GM19455 (cell line): ENCODE measurements around the gene GRAP.

Experiments
- ATAC-seq: cut with Tn5 transposase; IDR thresholded peaks from one replicate; pipeline ENCODE4 v1.9.1; 2021; ENCODE audit not compliant: unreplicated experiment

GRAP gene

DNA sequence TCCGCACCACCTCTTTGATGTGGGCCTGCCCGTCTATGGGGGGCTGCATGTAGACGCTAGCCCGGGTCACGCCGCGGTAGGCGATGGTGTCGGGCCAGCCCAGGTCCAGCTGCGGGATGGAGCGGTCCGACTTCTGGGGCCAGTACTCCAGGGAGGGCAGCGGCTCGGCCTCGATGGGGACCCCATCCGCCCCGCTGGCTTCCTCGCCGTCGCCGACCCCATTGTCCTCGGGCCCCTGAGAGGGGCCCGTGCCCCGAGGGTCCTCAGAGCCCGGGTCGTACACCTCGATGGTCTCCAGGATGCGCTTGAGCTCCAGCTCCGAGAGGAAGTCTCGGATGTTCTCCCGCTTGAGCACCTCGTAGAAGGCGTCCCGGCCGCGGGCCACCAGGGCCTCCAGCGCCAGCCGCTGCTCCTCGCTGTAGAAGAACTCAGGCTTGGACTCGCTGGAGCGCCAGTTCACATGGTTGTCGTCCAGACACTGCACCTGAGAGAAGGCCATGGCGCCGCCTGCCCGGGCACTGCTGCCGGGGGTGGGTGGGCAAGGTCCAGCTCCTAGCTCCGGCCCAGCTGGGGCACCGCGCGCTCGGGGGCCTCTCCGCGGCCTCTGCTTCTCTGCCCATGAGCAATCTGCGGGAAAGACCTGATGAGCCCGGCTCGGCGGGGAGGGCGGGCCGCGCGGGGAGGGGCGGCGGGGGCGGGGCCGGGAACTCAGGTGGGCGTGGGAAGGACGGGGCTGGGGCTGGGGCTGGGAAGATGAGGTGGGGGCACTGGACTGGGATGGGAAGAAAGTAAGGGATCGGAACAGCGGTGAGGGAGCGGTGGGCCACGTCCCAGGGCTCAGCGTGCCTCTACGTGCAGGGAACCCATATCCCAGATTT is 43.0 kb downstream of the GRAP start:
- no peak for ATAC-seq

DNA sequence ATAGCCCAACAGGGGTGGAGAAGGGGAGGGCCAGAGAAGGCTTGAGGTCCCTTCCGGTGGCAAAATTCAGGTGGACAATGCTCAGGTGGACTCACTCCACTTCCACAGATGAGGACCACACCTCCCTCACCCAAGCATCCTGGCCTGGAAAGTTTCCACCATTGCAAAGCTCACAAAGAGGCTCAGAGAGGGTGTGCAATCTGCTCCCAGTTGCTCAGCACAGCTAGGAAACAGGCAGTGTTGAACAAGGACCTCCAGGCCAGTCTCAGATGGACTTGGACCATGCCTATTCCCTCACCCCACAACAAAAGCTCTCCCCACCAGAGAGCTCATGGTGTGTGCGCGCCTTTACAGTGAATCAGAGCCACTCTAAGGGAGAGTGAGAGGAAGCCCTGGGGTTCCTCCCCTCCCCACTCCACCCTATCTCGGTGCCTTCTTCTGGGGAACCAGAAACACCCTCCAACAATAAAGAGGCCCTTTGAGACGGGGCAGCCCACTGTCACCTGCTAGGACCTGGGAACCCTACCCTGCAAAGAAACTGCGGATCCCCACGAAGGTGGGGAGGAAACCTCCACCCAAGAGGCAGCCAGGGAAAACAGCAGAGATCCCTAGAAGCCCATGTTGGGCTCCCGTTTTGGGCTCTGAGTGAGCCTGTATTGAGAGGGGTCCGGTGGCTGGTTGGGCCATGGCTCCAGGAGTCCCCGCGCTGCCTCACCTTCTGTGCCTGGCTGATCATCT is 43.8 kb downstream of the GRAP start:
- no peak for ATAC-seq

DNA sequence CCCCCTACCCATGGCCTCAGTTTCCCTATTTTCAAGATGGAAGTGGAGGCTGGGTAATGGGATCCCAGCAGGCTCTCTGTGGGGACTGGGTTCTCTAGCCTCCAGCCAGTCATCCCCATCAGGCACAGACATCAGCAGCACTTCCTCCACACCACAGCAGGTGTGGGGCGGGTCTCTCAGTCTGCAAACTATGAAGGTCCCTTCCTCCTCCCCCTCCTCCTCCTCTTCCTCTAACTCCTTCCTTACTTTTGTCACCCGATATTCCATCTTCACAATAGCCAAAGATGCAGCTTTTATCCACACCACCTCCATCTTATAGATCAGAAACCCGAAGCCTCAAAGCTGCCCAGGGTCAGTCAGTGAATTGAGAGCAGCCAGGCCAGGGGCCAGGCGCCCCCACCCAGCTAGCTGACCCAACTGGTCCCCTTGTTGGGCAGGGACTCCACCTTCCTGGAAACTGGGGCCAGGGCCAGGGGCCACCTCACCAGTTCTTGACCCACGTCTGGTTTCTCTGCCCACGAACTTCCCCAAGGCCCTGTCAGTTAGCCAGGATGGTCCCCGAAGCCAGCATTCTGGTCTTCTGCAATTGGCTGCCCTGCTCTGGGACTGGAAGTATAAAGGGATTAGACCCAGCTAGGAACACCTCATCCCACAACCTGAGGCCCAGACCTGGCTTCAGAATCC is 44.7 kb downstream of the GRAP start:
- no peak for ATAC-seq

DNA sequence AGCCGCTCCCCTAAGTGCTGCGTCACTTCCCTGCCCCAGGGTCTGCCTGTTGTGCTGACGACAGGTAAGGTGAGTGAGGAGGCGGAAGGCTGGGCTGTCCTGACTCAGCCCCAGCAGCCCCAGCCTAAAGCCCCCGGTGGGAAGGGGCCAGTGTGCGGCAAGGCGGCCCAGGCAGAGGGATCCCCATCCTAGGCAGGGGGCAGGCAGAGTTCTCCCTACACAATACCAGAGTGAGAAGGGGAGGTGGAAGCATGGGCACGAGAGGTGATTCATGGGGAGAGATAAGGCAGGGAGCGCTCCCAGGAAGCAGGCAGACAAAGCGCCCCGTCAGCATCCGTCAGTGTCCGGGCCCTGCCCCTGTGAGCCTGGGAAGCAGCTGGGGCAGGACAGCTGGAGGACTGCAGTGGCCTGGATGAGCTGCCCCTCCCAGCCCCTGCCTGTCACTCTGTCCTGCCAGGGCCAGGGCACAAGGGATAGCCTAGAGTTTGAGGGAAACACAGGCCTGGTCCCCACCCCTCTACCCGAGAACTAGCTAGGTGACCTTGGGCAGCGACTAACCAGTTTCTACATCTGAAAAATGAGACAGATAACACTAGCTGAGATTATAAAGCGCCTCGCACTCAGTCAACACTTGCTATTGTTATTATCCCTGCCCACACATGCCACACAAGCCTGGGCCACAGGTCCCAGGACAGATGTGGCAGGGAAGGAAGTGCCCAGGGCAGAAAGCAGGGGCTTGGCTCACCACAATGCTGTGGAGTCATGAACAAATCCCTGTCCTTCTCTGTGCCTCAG is 46.0 kb downstream of the GRAP start:
- no peak for ATAC-seq

DNA sequence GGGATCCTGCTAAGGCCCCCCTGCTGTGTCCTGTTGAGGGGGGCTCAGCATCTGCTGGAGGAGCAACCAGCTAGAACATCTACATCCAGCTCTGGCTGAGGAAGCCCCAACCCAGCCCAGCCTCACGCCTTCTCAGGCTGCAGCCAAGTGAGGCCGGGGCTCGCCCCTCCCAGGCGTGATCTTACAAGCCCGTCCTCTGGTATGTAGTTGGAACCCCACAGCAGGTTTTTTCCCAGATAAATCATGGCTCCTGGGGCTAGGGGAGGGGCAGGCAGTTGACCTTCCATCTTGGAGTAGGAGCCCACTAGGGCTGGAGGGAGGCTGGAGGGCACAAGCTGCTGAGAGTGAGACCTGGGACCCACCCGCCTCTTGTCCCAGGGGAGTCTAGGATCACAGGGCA is 46.8 kb downstream of the GRAP start:
- no peak for ATAC-seq

DNA sequence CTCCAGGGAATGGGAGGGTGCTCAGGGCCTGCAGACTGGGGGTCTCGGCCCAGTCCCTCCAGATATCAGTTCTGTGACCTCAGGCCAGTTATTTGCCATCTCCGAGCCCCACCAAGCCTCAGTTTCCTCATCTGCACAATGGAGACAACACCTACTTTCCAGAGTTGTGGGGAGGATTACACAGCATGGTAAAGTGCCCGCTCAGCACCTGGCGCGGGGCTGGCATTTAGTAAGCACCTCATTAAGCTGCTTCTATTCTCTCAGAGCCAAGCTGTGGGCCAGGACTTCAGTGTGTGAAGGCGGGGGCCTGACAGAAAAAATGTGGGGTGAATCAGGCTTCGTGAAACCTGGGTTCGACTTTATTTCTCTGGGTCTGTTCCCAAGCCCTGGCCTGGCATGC is 47.4 kb downstream of the GRAP start:
- ATAC-seq, result no peak

DNA sequence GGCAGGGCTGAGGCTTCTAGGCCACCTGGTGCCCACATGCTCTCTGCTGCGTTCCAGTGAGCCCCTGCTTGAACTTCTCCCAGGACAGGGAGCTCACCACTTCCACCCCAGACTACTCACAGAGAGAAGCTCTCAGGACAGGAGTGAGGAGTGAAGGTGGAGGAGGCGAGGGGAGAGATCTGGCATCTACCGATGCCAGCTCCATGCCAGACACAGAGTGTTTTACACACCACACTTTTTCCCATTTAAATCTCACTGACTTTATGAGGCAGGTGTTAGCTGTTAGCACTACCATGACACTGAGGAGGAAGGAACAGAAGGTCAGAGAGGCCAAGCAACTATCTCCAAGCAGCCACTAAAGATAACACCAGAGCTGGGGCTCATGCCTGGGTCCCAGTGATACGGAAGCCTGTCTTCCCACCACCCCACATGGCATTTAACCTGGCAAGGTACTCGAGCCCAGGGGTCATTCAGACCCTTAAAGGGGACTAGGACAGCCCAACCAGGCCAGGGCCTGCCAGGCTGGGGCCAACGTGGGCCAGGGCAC is 49.0 kb downstream of the GRAP start:
- no peak for ATAC-seq

DNA sequence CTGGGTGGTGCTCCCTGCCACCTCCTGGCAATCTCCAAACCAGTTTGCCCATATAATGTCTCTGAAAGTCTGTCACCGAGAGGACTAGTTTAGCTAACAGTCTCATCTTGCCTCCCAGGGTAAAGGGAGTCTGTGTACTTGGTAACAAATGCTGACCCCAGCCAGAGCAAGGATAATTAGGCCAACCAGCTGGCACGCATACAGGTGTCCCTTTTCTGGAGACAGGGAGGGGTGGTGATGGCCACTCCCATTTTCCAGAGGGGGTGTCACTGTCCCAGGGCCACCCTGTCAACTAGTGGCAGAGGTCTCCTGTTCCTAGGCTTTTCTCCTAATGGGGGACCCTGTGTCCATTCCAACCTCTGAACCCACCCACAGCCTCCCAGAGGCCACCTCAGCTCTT is 50.3 kb downstream of the GRAP start:
- ATAC-seq, result no peak

DNA sequence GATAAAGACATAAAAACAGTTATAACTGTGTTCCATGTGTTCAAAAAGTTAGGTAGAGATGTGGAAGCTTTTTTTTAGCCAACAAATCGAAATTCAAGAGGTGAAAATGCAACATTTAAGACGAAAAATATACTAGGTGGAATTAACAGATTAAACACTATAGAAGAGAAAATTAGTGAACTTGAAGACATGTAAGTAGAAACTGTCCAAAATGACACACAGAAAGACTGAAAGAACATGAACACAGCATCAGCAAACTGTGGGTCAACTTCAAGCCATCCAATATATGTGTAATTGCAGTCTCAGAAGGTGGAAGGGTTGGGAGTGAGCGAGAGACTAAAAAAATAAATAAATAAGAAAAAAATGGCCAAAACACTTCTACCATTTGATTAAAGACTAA is 51.5 kb downstream of the GRAP start:
- ATAC-seq, result no peak

DNA sequence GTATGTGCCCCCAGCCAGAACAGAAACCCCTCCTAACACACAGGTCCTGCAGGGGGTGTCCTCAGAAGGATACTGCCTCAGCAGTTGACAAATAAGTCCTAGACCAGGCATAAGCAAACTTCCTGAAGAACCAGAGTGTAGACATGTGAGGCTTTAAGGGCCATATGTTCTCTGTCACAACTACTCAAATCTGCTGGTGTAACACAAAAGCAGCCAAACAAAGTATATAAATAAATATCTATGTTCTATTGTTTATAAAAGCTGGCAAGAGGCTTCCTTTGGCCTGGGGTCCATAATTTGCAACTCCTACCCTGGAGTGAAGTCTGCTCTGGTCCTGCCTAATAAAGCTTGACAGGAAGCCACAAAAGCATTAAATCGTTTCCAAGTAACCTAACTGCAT is 52.1 kb downstream of the GRAP start:
- no peak for ATAC-seq

DNA sequence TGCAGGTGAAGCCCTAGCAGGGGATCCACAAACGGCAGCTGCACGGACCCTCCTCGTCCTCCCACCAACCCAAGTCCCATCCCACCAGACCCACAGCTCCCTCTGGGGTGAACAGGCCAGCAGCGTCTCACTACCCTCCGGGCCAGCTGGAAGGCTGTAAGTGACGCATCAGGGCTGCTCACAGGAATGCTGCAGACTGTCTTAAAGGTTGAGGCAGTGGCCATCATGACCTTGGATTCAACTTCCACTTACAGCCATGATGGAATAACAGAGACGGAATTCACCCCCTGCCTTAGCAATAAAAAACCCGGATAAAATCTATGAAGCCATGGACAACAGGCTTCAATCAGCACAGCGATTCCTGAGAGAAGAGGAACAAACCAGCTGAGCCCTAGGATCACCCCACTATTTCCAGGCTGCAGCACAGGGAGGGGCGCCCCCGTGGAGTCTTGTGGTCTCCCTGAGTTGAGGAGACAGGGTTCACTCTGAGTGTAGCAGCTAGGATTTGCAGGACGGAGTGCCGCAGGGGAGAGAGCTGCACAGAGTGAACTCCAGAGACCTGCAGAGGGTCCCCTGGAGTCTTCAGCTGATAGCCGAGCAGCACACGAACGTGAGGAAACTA is 52.7 kb downstream of the GRAP start:
- no peak for ATAC-seq

DNA sequence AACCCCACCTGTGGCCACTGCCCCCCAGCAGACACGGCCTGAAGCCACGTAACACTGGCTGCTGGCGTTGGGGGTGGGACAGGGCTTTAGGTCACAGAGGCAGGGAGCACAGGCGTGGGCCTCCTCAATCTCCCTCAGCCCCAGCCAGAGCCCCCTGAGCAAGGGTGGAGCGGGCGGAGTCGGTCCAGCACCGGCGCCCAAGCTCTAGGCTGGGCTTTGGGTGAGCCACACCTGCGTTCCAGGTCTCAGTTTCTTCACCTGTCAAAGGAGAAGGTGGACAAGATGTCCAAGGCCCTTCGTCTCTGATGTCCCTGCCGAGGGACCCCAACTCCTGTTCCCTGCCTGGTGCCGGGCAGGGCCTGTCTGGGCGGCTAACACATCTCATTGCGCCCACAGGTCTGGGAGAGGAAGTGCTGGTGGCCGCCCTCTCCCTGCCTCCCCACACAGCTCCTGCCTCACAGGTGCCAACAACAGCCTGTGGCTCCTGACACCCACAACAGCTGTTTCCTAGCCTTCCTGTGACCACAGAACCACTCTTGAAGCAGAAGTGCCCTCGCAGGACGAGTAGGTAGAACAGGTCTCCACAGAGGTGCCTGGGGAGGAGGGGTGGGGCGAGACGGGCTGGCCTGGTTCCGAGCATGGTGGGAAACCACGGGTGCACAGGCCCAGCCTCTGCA is 54.2 kb downstream of the GRAP start:
- no peak for ATAC-seq

DNA sequence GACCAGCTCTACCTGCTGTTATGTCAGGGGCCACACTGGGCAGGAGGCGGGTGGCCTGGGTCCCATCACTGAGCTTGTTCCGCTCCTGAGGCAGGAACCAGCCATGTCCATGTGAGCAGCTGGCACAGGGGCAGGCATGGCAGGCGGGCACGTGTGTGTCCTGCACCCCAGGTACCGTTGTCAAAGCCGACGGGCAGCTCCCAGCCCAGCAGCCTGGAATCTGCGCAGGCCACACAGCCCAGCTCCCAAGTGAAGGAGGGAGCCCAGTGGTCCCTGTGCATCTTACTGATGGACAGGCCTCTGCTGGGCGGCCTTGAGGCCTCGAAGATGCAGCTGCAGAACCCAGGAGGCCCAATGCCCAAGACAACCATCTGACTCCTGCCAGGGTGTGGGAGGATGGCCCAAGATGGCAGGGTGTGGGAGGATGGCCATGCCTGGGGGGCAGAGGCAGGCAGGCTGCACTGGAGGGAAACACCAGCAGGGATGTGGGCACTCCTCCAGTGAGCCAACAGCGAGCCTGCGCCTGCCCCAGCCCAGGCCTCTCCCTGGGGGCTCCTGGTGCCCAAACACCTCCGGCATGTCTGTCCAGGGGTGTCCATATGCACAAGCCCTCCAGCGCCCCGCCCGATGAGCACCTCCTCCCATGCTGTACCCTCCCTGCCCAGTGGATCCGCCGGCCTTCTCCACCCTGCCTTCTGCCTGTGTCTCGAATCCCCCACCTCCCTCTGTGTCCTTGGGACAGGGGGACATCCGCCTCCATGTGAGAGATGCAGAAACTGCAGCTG is 55.0 kb downstream of the GRAP start:
- no peak for ATAC-seq

DNA sequence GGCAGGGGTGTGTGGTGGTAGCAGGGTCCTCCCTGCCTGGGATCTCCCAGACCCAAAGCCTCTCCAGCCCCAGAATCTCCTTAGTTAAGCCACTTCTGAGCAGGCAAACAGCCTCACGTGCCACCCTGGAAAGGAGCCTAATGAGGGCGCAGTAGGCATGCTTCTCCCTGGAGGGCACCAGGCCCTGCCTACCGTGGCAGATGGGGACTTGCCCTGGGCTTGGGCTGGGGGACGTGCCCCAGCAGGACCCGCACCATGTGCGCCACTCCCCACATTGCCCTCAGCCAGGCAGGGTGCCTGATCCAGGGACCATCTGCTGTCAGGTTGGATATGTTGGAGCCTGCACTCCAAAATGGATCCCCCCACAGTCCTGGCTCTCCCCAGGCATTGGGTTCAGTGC is 56.4 kb downstream of the GRAP start:
- no peak for ATAC-seq

DNA sequence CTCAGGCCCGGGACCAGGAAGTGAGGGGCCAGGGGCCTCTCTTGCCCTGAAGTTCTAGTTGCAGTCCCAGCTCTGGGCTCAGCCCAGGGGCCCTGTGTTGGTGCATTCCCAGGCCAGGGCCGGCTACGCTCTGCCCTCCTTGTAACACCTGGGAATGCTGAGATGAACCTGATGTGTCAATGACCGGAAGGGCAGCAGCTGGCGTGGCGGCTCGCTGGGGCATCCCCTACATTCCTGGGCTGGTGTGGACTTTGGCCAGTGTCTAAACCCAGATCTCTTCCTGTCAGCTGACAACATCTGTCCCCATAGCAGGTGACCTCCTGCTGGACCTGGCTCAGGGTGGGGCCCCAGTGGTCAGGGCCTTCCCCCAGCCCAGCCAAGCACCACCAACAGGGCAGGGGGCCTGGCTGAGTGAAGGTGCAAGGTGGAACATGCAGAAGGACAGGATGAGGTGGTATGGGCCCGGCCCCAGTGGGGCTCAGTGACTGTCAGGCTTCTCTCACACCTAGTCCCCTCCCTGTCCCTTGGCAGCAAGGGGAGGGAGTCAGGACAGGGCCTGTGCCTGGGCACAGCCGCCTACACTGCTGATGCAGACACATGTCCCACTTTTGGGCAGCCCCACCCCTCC is 58.1 kb downstream of the GRAP start:
- ATAC-seq, result no peak

DNA sequence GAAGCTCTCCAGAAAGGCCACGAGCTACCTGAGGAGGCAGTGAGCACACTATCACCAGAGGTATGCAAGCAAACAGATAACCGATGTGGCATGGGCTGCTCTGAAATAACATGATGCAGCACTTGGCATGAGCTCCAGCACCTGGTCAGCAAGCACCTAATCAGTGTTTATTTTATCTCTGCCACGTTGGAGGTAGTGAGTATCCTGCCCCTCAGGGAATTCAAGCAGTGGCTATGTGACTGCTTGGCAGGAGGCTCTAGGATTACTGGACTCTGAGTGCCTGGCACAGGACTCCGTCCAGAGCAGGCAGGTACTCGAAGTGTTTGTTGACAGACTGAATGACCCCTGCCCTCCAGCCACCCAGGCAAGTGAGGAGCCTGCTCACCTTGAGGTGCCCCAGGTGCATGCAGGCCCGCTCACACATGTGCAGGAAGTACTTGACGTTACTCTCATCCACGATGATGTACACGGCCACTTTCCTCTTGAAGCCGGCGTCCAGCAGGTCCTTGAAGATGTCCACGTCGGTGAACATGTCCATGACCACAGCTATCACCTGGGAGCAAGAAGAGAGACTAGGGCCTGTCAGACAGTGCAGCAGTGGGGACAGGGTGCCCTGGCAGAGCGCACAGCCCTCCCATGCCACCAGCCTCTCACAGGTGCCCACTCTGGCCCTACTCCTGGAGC is 58.8 kb downstream of the GRAP start:
- ATAC-seq, result no peak

DNA sequence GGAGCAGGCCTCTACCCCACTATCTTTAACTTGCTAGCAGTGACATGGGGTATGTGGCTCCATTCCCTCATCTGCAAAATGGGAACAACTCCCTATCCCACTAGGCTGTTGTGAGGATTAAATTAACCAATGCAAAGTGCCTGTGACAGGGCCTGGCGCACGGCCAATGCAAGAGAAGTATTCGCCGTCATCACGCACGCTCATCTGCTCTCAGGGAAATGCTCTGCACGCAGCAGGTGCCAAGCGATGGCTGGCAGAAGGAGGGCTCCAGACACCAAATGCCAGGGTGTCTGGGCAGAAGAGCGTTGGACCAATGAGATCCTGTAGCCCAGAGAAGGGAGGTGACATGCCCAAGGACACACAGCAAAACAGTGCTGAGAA is 59.5 kb downstream of the GRAP start:
- no peak for ATAC-seq
